ENCODE measurements around the gene RAB5IF. TPM values are rescaled to one million over a fixed set of nuclear protein-coding genes. Genes with fewer than 3 reads are reported as not detected.

The RAB5IF gene
- total and polyA plus RNA-seq, 2 of the 13 experiments (the other 11 are each of a cell fraction or from before 2014, with no cell fraction given): 261 to 305 TPM

GRCh38 chr20:36624068-36624943 is 18.7 kb downstream of the RAB5IF start (continued):
- TF ChIP-seq TFDP1 (CRISPR knock-in tag; IDR thresholded peaks at IDR 0.05; ENCODE audit: borderline replicate concordance): 0 out of 2 replicates have a peak, but pooled peaks have one; percentile 20
- TF ChIP-seq ZNF143 (CRISPR knock-in tag; IDR thresholded peaks at IDR 0.05): no peak
- peak; percentile 53; the same call in 1 of the 2 replicates for TF ChIP-seq PITX1 (CRISPR knock-in tag; IDR thresholded peaks at IDR 0.05)
- TF ChIP-seq U2AF2 (IDR thresholded peaks at IDR 0.05; ENCODE audit: low read depth, low read length): no peak
- TF ChIP-seq SP1 (IDR thresholded peaks at IDR 0.05): no peak
- TF ChIP-seq SP1 (CRISPR knock-in tag; IDR thresholded peaks at IDR 0.05): peak; percentile 21; the same call in 1 of the 2 replicates
- TF ChIP-seq THAP9 (CRISPR knock-in tag; IDR thresholded peaks at IDR 0.05; ENCODE audit: borderline replicate concordance): peak; percentile 56; the same call in 1 of the 2 replicates
- TF ChIP-seq ZNF251 (CRISPR knock-in tag; IDR thresholded peaks at IDR 0.05): no peak
- TF ChIP-seq ZNF337 (CRISPR knock-in tag; IDR thresholded peaks at IDR 0.05; ENCODE audit: borderline replicate concordance, low read depth): no peak
- TF ChIP-seq ZNF749 (CRISPR knock-in tag; IDR thresholded peaks at IDR 0.05; ENCODE audit: borderline replicate concordance): no peak
- TF ChIP-seq KDM2A (CRISPR knock-in tag; IDR thresholded peaks at IDR 0.05; ENCODE audit: borderline replicate concordance, low read depth): peak; percentile 23; the same call in 1 of the 2 replicates
- no peak for TF ChIP-seq PAWR (CRISPR knock-in tag; IDR thresholded peaks at IDR 0.05; ENCODE audit: borderline replicate concordance)
- TF ChIP-seq RBFOX2 (IDR thresholded peaks at IDR 0.05; ENCODE audit: low read depth, low read length): no peak
- no peak for TF ChIP-seq HINFP (CRISPR knock-in tag; IDR thresholded peaks at IDR 0.05; ENCODE audit: low read depth)
- no peak for TF ChIP-seq ZBTB42 (CRISPR knock-in tag; IDR thresholded peaks at IDR 0.05)
- TF ChIP-seq SP5 (CRISPR knock-in tag; IDR thresholded peaks at IDR 0.05; ENCODE audit: borderline replicate concordance, low read depth): no peak
- TF ChIP-seq CBX1 (IDR thresholded peaks at IDR 0.05; ENCODE audit: low read depth): no peak
- TF ChIP-seq SUZ12 (IDR thresholded peaks at IDR 0.05; ENCODE audit: low read depth, low read length): no peak
- no peak for TF ChIP-seq ZNF704 (CRISPR knock-in tag; IDR thresholded peaks at IDR 0.05; ENCODE audit: borderline replicate concordance)
- no peak for TF ChIP-seq ZBTB7B (CRISPR knock-in tag; IDR thresholded peaks at IDR 0.05)

Data from HepG2 (cell line).